ENCODE results near the gene SYNDIG1.

DNA sequence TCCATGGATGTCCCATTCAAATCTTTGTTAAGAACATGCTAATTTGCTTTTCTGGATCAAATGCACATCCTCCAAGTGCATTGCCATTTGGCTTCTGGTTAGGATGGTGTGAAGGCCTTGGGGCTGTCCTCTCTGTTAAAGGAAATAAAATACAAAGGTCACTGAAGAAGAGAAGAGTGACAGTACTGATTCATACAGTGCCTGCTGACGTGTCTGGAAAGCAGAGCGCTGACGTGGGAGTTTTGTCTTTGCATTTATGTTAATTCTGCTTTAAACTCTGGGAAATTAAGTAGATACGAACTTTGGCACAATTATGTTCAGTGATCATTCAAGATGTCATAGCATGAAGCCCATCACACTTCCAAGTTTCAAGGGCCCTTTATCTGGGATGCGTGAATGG is 33.2 kb downstream of the SYNDIG1 start:
- TF ChIP-seq EZH2 (IDR thresholded peaks at IDR 0.05; ENCODE audit: insufficient read depth, low read length) (no peak), CTCF (IDR thresholded peaks at IDR 0.05; ENCODE audit: insufficient read depth, low read depth, low read length) (no peak)

All from astrocyte (in vitro differentiated cells and primary cell).